Activated CD8-positive, alpha-beta memory T cell treated with anti-CD3 and anti-CD28 coated beads for 36 hours (primary cell): Measurements from ENCODE around the gene CST4. TPM values are rescaled to one million over a fixed set of nuclear protein-coding genes. Genes with fewer than 3 reads are reported as not detected.
"Not testable (repeated sequence)": the region's sequence is repeated elsewhere in the genome, so short reads cannot be mapped to it uniquely, and the experiment has no call there.

ENCODE experiments used
- CTCF ChIA-PET: fragments of 350-600 bp; sonication (Branson Sonifier 250); formaldehyde crosslinking; loops from one replicate; lab custom pipeline; 2021; ENCODE audit warnings: antibody characterized with exemption; lab: Charles Lee
- POLR2A ChIA-PET: fragments of 350-600 bp; sonication (Branson Sonifier 250); formaldehyde crosslinking; loops from one replicate; lab custom pipeline; 2021; ENCODE audit warnings: antibody characterized with exemption; lab: Charles Lee
- total RNA-seq, 2 experiments: library from RNA; stranded (reverse); gene quantifications; one replicate each; pipeline ENCODE4 v1.2.3, GENCODE V29; 2021

The CST4 gene
- not detected for total RNA-seq

GRCh38 chr20:23688684-23689398, at the start of gene CST4:
CST4 (minus strand) TSS chr20:23689038; CDS start chr20:23688969, 69 bp downstream.
- POLR2A ChIA-PET, CTCF ChIA-PET: not testable (repeated sequence)

DNA sequence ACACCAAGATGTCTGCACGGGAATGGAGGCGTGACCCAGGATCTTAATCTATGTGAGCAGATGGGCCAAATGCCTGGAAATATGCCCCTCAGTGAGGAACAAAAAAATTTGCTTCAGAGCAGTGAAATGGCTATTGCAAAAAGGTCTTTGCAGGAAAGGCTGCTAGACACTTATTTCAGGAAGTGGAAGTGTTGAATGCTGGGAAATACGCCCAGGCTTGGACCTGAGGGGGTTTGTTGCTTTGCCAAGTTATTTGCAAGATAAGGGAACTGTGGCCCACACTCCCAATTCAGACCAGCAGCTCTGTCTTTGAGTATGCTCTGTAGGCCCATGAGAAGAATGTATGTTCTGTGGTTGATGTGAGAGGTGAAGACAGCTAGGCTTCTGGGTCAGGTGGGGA, 46.6 kb upstream of the CST4 start:
- POLR2A ChIA-PET, CTCF ChIA-PET: not testable (repeated sequence)

- CTCF ChIA-PET, result not testable (repeated sequence)
These were observed 46.1 kb upstream of the CST4 start for GRCh38 chr20:23734949-23735348.

GRCh38 chr20:23734440-23734839, 45.6 kb upstream of the CST4 start:
- POLR2A ChIA-PET, CTCF ChIA-PET: not testable (repeated sequence)

More at GRCh38 chr20:23734949-23735348, 46.1 kb upstream of the CST4 start:
- POLR2A ChIA-PET, result not testable (repeated sequence)

- ChIA-PET POLR2A (no interaction called here), CTCF (no interaction called here)
These were observed 38.2 kb upstream of the CST4 start for GRCh38 chr20:23727016-23727415.

DNA sequence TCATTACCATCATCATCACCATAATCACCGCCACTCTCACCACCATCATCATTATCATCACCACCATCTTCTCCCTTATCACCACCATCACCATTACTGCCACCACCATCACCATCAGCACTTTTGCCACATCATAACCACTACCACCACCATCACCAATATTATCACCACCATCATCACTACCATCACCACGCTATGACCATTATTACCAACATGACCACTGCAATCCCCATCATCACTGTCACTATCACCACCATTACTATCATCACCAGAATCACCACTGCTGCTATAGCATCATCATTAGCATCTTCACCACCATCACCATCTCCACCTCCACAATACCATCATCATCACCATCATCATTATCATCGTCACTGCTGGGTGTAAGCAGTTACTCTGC, 36.3 kb upstream of the CST4 start:
- ChIA-PET POLR2A (no interaction called here), CTCF (no interaction called here)

- POLR2A ChIA-PET, CTCF ChIA-PET: not testable (repeated sequence)
These were observed 34.9 kb upstream of the CST4 start for GRCh38 chr20:23723659-23724307.

GRCh38 chr20:23722851-23723250, 34.0 kb upstream of the CST4 start:
- CTCF ChIA-PET, POLR2A ChIA-PET: not testable (repeated sequence)

DNA sequence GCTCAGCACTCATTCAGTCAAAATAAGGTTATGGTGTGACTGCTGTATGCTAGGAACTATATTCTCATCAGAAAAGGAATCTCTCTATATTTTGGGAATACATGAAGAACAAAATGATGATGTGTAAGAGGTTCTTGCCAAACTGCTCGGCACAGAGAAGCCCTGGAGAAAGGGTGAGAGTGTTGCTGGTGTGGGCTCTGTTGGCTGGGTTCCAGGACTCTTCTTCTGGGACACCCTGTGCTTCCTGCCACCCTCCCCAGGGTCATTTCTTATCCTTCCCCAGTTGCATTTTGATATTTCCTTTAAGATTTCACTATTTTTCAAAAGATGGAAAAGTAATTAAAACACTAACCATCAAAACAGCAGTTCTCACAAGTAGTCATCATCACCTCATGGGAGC, 33.1 kb upstream of the CST4 start:
- ChIA-PET CTCF (no interaction called here), POLR2A (no interaction called here)

- POLR2A ChIA-PET, CTCF ChIA-PET: not testable (repeated sequence)
These were observed 30.5 kb upstream of the CST4 start for GRCh38 chr20:23719351-23719750.

GRCh38 chr20:23711778-23712177, 22.9 kb upstream of the CST4 start:
- CTCF ChIA-PET, POLR2A ChIA-PET: not testable (repeated sequence)

GRCh38 chr20:23710771-23711170, 21.9 kb upstream of the CST4 start:
- ChIA-PET CTCF (no interaction called here), POLR2A (no interaction called here)

DNA sequence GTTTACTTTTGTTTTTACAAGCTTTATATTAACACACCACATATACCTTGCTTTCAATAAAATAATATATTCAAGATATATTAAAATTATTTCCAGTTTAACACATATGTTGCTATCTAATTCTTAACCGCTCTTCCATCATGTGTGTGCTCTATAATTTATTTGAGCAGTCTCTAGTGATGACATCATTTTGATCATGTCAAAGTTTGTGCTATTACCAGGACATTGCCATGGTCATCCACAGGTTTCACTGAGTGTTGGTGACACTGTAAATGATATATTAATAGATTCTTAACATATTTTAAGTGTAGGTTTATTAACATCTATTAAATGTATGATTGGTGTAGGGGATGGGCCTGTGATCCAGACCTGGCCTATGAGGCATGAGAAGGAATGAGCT, 17.1 kb upstream of the CST4 start:
- POLR2A ChIA-PET, result no interaction called here
- CTCF ChIA-PET, result no interaction called here

DNA sequence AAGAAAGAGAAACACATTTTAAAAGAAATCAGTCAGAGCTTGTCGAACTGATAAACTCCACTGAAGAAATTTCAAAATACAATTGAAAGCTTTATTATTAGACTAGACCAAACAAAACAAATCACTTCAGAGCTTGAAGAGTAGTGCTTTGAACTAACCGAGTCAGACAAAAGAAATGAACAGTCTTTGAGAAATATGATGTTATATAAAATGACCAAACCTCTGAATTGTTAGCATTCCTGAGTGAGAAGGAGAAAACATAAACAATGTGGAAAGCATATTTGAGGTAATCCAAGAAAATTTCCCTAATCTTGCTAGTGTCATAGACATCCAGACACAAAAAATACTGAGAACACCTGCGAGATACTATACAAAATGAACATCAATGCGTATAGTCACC, 13.2 kb upstream of the CST4 start:
- CTCF ChIA-PET, result no interaction called here
- POLR2A ChIA-PET, result no interaction called here

DNA sequence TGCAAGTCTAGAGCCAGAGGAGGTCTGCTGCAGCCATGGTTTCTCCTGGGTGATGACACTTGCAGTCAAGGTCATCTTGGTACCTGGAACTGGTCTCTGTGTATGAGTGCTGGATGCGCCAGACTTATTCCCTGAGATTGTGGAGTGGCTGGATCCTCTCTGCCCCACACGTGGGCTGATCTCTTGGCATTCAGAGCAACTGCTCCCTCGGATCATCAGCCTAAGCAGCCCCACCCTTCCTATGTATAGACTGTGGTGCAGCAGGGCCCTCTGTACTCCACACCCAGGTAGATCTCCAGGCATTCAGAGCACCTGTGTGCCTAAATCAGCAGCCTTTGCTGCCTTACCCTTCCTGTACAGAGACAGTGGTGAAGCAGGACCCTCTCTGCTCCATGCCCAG, 12.1 kb upstream of the CST4 start:
- POLR2A ChIA-PET, result no interaction called here
- CTCF ChIA-PET, result no interaction called here

DNA sequence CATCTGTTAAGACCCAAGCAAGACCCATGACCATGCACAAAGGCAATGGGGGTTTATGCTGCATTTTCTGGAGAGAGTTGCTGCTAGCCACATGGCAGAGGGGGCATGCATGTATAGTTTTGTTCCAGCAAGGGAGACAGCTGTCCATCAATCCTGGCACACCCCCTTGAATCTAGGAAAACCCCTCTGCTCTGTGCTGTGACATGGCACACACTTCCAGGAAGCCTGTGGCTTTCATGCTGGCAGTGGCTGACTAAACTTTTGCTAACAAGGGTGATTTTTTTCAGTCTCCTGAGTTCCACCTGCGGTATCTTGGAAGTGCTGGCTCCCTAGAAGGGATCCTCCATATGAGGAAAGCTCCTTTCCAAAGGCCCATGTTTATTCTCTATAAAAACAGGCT, 9.1 kb upstream of the CST4 start:
- CTCF ChIA-PET, result no interaction called here

DNA sequence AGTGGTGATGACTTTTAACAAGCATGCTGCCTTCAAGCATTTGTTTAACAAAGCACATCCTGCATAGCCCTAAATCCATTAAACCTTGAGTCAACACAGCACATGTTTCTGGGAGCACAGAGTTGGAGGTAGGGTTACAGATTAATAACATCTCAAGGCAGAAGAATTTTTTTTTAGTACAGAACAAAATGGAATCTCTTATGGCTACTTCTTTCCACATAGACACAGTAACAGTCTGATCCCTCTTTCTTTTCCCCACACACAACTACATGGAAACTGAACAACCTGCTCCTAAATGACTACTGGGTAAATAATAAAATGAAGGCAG, 6.2 kb upstream of the CST4 start:
- POLR2A ChIA-PET, result not testable (repeated sequence)
- CTCF ChIA-PET, result interaction anchor here (0.6 kb wide), 1 partner anchor 658 kb away, joined by 4 read pairs; no protein-coding TSS in a partner anchor

More for the DNA sequence above, 9.1 kb upstream of the CST4 start:
- POLR2A ChIA-PET, result no interaction called here

DNA sequence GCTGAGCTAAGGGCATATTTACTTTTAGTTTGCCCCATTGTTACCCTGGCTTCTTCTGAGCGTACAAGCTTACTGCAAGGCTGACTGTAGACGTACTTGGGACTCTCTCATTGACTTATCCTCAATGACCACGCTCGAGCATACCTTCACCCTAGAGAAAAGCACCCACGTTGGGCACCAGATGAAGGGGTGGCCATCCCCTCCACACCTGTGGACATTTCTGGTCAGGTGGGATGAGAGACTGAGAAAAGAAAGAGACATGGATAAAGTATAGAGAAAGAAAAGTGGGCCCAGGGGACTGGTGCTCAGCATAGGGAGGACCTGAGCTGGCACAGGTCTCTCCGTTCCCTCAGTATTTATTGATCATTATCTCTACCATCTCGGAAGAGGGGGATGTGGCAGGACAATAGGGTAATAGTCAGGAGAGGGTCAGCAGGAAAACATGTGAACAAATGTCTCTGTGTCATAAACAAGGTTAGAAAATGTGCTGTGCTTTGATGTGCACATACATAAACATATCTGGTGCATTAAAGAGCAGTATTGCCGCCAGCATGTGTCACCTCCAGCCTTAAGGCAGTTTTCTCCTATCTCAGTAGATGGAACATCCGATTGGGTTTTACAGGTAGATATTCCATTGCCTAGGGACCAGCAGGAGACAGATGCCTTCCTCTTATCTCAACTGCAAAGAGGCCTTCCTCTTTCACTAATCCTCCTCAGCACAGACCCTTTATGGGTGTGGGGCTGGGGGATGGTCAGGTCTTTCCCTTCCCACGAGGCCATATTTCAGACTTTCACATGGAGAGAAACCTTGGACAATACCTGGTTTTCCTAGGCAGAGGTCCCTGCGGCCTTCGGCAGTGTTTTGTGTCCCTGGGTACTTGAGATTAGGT, 5.6 kb upstream of the CST4 start:
- POLR2A ChIA-PET, CTCF ChIA-PET: not testable (repeated sequence)

DNA sequence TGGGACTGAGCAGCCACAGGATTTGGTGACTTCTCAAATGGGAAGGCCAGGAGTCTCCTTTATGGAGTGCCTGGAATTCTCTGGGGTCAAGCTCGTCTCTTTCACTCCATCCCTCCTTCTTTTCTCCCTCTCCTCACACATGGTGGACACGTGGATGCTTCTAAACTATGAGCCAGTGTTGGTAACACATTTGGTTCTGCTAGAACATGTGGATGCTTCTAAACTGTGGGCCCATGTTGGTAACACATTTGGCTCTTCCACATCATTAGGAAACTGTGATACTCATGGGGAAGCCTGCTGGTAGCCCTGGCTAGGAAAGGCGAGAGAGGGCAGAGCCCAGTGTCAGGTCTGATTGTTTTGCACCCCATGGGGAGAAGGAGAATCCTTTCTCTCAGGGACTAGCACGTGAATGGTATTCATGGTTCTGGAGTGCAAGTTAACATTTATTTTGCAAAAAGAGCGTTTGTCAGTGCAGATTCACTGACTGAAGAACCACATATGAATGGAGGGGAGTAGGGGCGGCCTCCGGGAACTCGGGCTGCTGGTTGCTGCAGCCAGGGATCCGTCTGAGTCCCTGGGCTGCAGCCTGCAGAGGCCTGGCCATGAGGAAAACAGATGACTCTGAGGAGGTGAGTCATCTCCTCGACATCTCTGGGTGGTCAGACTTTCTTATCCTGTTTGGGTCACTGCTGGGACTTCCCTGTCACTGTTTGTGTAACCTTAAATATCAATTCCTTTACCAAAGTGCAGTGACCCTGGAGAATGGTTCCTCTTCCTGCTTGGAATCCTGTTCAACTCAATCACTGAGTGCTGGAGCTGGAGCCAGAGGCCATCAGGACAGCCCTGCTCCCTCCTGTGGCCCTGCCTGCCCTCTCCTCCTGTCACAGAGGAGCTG, 4.1 kb upstream of the CST4 start:
- CTCF ChIA-PET, result not testable (repeated sequence)

More for the DNA sequence above, 4.1 kb upstream of the CST4 start:
- POLR2A ChIA-PET, result not testable (repeated sequence)
